HEK293T (cell line): ENCODE measurements around the gene ETNPPL.

ENCODE experiments used
- ARNT ChIP-seq: fragments of 450-650 bp; IDR thresholded peaks from 2 replicates; pipeline ENCODE4 v1.6.1; 2017; ENCODE audit warnings: mild to moderate bottlenecking
- BHLHE40 ChIP-seq: fragments of 450-650 bp; IDR thresholded peaks from 2 replicates; pipeline ENCODE4 v1.6.1; 2016; ENCODE audit warnings: mild to moderate bottlenecking, moderate library complexity, borderline replicate concordance
- ELF4 ChIP-seq: fragments of 450-650 bp; IDR thresholded peaks from 2 replicates; pipeline ENCODE4 v1.6.1; 2017; ENCODE audit warnings: antibody characterized with exemption
- FOXM1 ChIP-seq: fragments of 450-650 bp; IDR thresholded peaks from 2 replicates; pipeline ENCODE4 v1.6.1; 2017; ENCODE audit warnings: mild to moderate bottlenecking, borderline replicate concordance
- SP1 ChIP-seq: fragments of 450-650 bp; IDR thresholded peaks from 2 replicates; pipeline ENCODE4 v1.6.1; 2017
- TARDBP ChIP-seq: fragments of 450-650 bp; IDR thresholded peaks from 2 replicates; pipeline ENCODE4 v1.6.1; 2016

GRCh38 chr4:108799306-108799705 lies 36.5 kb upstream of the ETNPPL start:
- no peak for TF ChIP-seq ARNT
- no peak for TF ChIP-seq FOXM1
- TF ChIP-seq SP1: no peak
- TF ChIP-seq BHLHE40: no peak
- TF ChIP-seq TARDBP: no peak
- no peak for TF ChIP-seq ELF4
